Measurements from ENCODE around the gene IPCEF1.

Gene IPCEF1

DNA sequence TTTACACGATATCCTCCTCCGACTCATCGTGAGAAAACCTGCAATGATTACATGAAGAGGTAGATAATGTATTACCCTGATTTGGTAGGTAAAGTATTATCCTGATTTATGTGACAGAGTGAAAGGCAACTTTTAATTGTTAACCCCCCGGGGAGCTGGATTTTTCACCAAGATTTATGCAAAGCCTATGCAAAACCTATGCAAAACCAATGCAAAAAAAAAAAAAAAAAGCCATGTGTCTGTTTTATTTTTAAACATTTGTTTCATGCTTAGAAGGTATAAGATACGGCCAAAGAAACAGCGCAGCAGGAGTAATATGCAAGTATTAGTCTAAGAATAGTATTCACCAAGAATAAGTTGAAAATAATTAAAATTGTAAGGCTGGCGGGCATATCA is 109.9 kb downstream of the IPCEF1 start:
- TF ChIP-seq TCF4 (CRISPR knock-in tag; IDR thresholded peaks at IDR 0.05; ENCODE audit: borderline replicate concordance) (no peak), ESRRG (CRISPR knock-in tag; IDR thresholded peaks at IDR 0.05) (no peak), ZFP30 (CRISPR knock-in tag; IDR thresholded peaks at IDR 0.05) (no peak), ZC3H10 (CRISPR knock-in tag; IDR thresholded peaks at IDR 0.05) (no peak), GLIS3 (CRISPR knock-in tag; IDR thresholded peaks at IDR 0.05) (no peak)
- TF ChIP-seq, protein P1, sequence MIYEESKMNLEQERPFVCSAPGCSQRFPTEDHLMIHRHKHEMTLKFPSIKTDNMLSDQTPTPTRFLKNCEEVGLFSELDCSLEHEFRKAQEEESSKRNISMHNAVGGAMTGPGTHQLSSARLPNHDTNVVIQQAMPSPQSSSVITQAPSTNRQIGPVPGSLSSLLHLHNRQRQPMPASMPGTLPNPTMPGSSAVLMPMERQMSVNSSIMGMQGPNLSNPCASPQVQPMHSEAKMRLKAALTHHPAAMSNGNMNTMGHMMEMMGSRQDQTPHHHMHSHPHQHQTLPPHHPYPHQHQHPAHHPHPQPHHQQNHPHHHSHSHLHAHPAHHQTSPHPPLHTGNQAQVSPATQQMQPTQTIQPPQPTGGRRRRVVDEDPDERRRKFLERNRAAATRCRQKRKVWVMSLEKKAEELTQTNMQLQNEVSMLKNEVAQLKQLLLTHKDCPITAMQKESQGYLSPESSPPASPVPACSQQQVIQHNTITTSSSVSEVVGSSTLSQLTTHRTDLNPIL (CRISPR knock-in tag; IDR thresholded peaks at IDR 0.05; ENCODE audit: low read depth): no peak
- TF ChIP-seq, protein P2, sequence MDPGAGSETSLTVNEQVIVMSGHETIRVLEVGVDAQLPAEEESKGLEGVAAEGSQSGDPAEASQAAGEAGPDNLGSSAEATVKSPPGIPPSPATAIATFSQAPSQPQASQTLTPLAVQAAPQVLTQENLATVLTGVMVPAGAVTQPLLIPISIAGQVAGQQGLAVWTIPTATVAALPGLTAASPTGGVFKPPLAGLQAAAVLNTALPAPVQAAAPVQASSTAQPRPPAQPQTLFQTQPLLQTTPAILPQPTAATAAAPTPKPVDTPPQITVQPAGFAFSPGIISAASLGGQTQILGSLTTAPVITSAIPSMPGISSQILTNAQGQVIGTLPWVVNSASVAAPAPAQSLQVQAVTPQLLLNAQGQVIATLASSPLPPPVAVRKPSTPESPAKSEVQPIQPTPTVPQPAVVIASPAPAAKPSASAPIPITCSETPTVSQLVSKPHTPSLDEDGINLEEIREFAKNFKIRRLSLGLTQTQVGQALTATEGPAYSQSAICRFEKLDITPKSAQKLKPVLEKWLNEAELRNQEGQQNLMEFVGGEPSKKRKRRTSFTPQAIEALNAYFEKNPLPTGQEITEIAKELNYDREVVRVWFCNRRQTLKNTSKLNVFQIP (CRISPR knock-in tag; IDR thresholded peaks at IDR 0.05; ENCODE audit: borderline replicate concordance, low read depth): no peak
- no peak for ATAC-seq

DNA sequence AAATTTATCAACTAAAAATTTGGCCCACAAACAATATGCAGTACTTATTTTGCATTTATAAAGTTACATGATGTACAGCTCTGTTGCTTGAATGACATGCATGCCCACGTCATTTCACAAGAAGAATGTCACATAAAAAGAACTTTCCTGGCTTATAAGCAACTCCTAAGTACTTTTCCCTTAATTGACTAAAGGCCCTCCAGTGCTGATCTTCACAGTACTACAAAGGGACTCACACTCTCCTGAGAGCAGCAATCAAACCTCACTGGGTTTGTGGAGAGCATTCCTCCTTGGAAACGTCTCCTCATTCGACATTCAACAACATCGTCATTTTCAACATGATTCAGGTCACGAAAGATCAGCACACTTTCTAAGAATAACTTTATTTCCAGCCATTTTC is 111.1 kb downstream of the IPCEF1 start:
- TF ChIP-seq ZNF8 (CRISPR knock-in tag; IDR thresholded peaks at IDR 0.05) (no peak), RARB (CRISPR knock-in tag; IDR thresholded peaks at IDR 0.05) (no peak), ZC3H10 (CRISPR knock-in tag; IDR thresholded peaks at IDR 0.05) (no peak), ZNF565 (CRISPR knock-in tag; conservative IDR thresholded peaks at IDR 0.05; ENCODE audit: low read depth) (no peak), BACH2 (CRISPR knock-in tag; IDR thresholded peaks at IDR 0.05; ENCODE audit: borderline replicate concordance) (no peak), ARNTL (CRISPR knock-in tag; IDR thresholded peaks at IDR 0.05; ENCODE audit: borderline replicate concordance, low read depth) (no peak), ZNF70 (CRISPR knock-in tag; IDR thresholded peaks at IDR 0.05) (no peak), ZFP30 (CRISPR knock-in tag; IDR thresholded peaks at IDR 0.05) (no peak), CSDC2 (CRISPR knock-in tag; IDR thresholded peaks at IDR 0.05) (no peak), TOX (CRISPR knock-in tag; IDR thresholded peaks at IDR 0.05; ENCODE audit: borderline replicate concordance) (no peak), PPARA (CRISPR knock-in tag; IDR thresholded peaks at IDR 0.05; ENCODE audit: borderline replicate concordance) (no peak), ESRRG (CRISPR knock-in tag; IDR thresholded peaks at IDR 0.05) (no peak), TCF4 (CRISPR knock-in tag; IDR thresholded peaks at IDR 0.05; ENCODE audit: borderline replicate concordance) (no peak)
- TF ChIP-seq, protein P1 (CRISPR knock-in tag; IDR thresholded peaks at IDR 0.05; ENCODE audit: low read depth): no peak
- TF ChIP-seq, protein P3, sequence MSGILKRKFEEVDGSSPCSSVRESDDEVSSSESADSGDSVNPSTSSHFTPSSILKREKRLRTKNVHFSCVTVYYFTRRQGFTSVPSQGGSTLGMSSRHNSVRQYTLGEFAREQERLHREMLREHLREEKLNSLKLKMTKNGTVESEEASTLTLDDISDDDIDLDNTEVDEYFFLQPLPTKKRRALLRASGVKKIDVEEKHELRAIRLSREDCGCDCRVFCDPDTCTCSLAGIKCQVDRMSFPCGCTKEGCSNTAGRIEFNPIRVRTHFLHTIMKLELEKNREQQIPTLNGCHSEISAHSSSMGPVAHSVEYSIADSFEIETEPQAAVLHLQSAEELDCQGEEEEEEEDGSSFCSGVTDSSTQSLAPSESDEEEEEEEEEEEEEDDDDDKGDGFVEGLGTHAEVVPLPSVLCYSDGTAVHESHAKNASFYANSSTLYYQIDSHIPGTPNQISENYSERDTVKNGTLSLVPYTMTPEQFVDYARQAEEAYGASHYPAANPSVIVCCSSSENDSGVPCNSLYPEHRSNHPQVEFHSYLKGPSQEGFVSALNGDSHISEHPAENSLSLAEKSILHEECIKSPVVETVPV (CRISPR knock-in tag; IDR thresholded peaks at IDR 0.05): no peak
- TF ChIP-seq, protein P4, sequence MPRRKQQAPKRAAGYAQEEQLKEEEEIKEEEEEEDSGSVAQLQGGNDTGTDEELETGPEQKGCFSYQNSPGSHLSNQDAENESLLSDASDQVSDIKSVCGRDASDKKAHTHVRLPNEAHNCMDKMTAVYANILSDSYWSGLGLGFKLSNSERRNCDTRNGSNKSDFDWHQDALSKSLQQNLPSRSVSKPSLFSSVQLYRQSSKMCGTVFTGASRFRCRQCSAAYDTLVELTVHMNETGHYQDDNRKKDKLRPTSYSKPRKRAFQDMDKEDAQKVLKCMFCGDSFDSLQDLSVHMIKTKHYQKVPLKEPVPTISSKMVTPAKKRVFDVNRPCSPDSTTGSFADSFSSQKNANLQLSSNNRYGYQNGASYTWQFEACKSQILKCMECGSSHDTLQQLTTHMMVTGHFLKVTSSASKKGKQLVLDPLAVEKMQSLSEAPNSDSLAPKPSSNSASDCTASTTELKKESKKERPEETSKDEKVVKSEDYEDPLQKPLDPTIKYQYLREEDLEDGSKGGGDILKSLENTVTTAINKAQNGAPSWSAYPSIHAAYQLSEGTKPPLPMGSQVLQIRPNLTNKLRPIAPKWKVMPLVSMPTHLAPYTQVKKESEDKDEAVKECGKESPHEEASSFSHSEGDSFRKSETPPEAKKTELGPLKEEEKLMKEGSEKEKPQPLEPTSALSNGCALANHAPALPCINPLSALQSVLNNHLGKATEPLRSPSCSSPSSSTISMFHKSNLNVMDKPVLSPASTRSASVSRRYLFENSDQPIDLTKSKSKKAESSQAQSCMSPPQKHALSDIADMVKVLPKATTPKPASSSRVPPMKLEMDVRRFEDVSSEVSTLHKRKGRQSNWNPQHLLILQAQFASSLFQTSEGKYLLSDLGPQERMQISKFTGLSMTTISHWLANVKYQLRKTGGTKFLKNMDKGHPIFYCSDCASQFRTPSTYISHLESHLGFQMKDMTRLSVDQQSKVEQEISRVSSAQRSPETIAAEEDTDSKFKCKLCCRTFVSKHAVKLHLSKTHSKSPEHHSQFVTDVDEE (CRISPR knock-in tag; IDR thresholded peaks at IDR 0.05): no peak
- TF ChIP-seq, protein P5, sequence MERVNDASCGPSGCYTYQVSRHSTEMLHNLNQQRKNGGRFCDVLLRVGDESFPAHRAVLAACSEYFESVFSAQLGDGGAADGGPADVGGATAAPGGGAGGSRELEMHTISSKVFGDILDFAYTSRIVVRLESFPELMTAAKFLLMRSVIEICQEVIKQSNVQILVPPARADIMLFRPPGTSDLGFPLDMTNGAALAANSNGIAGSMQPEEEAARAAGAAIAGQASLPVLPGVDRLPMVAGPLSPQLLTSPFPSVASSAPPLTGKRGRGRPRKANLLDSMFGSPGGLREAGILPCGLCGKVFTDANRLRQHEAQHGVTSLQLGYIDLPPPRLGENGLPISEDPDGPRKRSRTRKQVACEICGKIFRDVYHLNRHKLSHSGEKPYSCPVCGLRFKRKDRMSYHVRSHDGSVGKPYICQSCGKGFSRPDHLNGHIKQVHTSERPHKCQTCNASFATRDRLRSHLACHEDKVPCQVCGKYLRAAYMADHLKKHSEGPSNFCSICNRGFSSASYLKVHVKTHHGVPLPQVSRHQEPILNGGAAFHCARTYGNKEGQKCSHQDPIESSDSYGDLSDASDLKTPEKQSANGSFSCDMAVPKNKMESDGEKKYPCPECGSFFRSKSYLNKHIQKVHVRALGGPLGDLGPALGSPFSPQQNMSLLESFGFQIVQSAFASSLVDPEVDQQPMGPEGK (CRISPR knock-in tag; IDR thresholded peaks at IDR 0.05; ENCODE audit: borderline replicate concordance): no peak
- ATAC-seq: no peak
